NCI-H2227 treated with DMSO at 0.1 percent for 48 hours (cell line): ENCODE results near the gene PCDH9.
A peak's percentile ranks its signal among the peaks of the same experiment; 100 is the strongest.

ENCODE experiments used
- DNase-seq: peaks from one replicate; lab custom pipeline; 2025; lab: John Stamatoyannopoulos, UW

Gene PCDH9

DNA sequence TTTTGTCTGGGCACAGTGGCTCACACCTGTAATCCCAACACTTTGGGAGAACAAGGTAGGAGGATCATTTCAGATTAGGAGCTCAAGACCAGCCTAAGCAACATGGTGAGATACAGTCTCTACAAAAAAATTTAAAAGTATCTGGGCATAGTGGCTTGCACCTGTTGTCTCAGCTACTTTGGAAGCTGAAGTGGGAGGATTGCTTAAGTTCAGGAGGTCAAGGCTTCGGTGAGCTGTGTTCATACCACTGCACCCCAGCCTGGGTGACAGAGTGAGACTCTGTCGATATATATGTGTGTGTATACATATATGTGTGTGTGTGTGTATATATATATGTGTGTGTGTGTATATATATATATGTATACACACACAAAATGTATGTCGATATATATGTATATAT, 833.0 kb downstream of the PCDH9 start:
- DNase-seq: no peak

DNA sequence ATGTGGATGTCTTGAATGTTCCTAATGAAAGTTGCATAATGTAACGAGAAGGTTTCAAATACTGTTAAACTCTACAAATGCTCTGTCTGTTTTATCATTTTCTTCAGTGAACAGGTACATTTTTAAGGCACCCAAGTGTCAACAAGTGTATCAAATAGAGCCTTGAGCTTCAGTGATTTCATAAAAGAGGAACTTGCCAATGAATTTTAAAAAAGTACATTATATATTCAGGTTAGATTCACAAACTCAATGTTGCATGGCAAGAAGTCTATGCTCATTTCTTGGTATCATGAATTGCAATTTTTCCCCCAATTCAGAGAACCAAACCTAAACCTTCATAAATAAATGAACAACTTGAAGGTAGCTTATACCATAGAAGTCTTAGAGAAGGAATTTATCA, 838.8 kb downstream of the PCDH9 start:
- no peak for DNase-seq

DNA sequence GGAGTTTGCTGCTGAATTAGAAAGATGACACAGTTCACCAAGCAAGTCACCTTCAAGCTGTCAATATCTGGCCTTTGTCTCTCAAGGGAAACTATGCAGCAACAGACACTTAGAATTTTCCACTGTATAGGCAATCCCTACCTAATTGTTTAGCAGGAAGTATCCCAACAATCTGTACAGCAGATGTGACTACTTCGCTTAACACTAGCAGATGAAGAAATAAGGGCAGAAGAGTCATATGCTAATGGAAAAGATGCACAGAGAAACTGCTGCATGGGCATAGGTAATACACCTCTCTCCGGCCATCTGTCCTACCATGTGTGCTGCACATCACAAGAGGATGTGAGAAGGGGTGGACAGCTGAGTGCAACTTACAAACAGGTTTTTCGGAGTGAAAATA, 851.2 kb downstream of the PCDH9 start:
- no peak for DNase-seq

- no peak for DNase-seq
Measured at GRCh38 chr13:66377569-66377968, 852.6 kb downstream of the PCDH9 start.

GRCh38 chr13:66375756-66376155, 854.4 kb downstream of the PCDH9 start:
- no peak for DNase-seq

- no peak for DNase-seq
Measured at GRCh38 chr13:66369666-66370065, 860.5 kb downstream of the PCDH9 start.

DNA sequence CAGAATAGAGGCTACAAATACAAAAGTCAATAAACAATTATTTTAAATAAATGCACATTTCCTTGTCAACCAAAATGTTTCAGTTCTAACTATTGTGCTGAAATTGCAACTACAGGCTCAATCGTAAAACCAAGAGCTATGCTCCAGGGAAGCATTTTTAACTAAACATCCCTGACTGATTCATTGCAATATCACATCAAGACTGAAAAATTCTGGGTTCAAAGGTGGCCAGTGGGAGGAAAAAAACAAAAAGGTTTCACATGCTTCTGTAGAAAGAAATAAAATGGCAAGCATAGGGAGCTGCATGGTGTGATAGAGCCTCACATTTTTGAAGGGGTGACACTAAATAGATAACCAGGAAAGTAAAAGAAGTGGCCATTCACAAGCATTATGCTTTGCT, 862.8 kb downstream of the PCDH9 start:
- no peak for DNase-seq

DNA sequence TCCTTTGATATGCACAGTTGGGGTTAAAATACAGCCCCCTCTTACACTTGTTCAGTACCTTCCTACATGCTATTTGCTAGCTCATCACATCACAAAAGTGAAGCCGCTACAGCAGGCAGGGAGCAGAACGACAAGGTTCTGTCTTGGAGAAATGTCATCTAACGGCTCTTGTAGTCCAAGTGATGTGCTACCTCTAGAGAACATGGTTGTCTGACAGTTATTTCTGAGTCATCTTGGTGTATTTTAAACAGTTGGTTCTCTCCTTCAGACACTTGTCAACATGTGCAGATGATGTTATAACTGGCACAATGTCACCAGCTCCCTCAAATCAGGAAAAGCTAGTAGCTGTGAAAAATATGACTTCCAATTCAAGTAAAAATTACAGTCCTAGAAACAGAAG, 865.0 kb downstream of the PCDH9 start:
- DNase-seq: no peak

GRCh38 chr13:66364346-66364745, 865.8 kb downstream of the PCDH9 start:
- DNase-seq: no peak

GRCh38 chr13:66362485-66362884, 867.7 kb downstream of the PCDH9 start:
- no peak for DNase-seq

DNA sequence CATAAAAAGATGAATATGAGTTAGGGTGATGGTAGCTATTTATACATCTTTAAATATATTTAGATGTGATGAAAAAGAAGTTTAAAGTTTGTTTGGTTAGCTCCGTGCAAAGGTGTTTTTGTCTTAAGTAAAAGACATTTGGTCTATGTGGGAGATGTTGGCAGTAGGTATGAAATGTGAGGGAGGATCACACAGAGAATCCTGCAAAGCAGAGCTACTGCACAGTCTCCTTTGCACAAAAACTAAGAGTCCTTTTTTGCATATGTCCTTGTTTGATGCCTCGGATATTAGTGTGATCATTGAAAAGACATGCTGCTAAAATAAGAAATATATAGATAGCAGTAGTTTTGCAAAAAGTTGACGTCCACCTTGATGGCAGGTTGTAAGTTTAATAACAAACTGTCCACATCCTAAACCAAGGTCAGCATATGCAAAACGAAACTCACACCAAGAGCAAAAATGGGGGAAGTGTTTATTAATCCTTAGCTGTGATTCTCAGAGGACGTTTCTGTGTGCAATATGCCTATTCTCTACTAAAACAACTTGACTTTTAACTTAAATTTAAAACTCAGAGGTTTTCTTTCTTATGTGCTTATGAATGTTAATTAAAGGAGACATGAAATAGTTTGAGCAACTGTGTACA, 870.1 kb downstream of the PCDH9 start:
- DNase-seq: no peak

GRCh38 chr13:66359393-66359792, 870.7 kb downstream of the PCDH9 start:
- no peak for DNase-seq

DNA sequence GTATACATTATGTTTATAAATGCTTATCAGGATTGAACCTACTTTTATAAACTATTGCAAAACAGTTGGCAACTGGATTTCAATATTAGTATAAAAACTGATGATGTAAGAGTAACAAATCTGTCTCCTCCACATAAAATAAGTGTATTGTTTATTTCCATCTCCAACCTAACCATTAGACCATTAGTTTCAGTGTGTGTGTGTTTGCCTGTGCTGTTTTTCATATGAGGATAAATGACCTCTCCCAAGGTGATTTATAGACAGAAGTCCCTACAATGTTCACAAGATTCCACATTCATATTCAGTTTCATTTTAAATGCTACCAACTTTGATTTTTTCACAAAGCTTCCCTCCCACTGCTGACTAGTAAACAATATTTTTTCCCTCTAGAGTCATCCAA, 871.6 kb downstream of the PCDH9 start:
- DNase-seq: no peak

GRCh38 chr13:66357463-66357862, 872.7 kb downstream of the PCDH9 start:
- no peak for DNase-seq

GRCh38 chr13:66354879-66355751, 875.0 kb downstream of the PCDH9 start:
- no peak for DNase-seq

GRCh38 chr13:66353664-66354063, 876.5 kb downstream of the PCDH9 start:
- no peak for DNase-seq

GRCh38 chr13:66349966-66350365, 880.2 kb downstream of the PCDH9 start:
- DNase-seq: no peak

DNA sequence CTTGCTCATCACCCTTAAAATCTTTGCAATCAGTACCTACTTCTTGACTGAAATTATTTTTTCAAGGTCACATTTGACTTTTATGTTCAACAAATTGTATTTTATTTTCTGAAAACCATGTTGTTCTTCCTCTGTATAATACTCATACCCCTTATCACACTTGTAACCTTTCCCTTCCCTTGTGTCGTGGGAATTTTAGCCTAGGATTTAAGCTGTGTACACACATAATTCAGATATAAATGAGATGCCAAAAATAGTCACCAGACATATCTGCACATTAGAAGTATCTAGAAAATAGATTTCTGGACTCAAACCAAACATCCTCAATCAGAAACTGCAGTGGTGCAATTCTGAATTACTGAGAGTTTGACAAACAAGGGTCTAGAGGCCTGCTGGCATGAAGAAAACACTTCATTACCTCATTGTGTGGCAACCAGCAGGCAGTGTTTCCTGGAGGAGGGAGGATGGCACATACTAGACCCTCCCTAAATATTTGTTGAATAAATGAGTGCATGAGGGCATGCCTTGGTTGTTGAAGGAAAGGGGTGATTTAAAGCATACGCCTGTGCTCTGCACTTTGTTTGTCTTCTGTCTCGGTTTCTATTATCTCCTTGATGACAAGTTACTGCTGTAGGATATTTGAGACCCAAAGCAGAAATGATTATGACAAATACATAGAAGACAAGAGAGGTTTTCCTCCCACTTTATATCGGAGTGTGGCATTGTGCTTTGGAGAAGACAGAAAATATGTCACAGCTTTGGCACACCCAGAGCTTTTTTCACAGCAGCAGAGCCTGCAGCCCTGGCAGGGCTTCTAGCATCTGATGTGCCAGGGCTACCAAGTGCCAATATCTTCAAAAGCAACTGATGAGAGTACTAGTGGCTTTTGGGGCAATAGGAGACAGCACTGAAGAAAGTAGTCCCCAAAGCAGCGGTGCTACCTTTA, 881.1 kb downstream of the PCDH9 start:
- DNase-seq: peak; percentile 16

GRCh38 chr13:66347486-66348117, 882.5 kb downstream of the PCDH9 start:
- DNase-seq: peak; percentile 75

- DNase-seq: no peak
Measured at GRCh38 chr13:66345971-66346370, 884.2 kb downstream of the PCDH9 start.

DNA sequence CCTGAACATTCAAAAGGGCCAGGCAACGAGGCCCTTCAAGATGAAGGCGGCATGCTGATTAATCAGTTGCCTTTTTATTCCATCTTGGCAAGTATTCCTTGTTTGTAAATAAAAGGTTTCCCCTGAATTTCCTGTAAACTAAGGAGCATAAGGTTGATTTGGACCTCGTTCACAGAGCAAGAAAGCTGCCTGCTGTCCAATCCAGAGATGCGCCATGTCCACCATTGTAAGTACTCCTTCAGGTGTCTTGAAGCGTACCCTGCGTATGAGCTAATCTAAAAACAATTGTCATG, 884.7 kb downstream of the PCDH9 start:
- DNase-seq: no peak
